Measurements from ENCODE around the gene MYO9B.

DNA sequence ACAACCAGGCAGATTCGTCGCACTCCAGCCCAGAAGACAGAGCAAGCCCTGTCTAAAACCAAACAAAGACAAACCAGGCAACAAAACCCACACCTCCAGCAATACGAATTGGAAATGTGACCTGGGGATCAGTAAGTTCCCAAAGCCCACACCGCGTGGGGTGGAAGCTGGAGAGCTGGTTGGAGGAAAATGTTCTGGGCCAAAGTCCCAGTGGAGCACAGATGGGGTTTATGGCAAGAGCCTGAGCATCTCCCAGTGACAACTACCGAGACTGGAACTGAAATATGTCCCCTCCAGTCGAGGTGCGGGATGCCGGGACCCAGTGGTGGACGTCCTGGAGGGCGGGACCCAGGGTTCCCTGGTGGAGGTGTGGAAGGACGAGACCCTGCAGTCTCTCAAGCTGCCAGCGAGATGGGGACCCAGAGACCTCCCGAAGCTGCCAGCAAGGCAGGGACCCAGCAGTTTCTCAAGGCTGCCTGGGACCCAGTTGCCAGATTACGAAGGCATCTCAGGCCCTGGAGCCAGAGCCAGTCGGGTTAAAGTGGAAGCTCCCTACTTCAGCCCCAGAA lies 26.6 kb upstream of the MYO9B start:
- TF ChIP-seq, protein P1, sequence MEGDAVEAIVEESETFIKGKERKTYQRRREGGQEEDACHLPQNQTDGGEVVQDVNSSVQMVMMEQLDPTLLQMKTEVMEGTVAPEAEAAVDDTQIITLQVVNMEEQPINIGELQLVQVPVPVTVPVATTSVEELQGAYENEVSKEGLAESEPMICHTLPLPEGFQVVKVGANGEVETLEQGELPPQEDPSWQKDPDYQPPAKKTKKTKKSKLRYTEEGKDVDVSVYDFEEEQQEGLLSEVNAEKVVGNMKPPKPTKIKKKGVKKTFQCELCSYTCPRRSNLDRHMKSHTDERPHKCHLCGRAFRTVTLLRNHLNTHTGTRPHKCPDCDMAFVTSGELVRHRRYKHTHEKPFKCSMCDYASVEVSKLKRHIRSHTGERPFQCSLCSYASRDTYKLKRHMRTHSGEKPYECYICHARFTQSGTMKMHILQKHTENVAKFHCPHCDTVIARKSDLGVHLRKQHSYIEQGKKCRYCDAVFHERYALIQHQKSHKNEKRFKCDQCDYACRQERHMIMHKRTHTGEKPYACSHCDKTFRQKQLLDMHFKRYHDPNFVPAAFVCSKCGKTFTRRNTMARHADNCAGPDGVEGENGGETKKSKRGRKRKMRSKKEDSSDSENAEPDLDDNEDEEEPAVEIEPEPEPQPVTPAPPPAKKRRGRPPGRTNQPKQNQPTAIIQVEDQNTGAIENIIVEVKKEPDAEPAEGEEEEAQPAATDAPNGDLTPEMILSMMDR (IDR thresholded peaks at IDR 0.05), result no peak
- TF ChIP-seq POLR2A (IDR thresholded peaks at IDR 0.05), result no peak

Data from right lobe of liver (tissue), 4 donors.